Liver (tissue), 9 donors: ENCODE data around the gene LPCAT1. TPM values are rescaled to one million over a fixed set of nuclear protein-coding genes. Genes with fewer than 3 reads are reported as not detected.

Source experiments
- DNase-seq: peaks from one replicate; pipeline ENCODE4 v3.0.0-alpha.2; 2017; ENCODE audit warnings: low spot score
- H3K27ac ChIP-seq, 2 donors: one replicate each; pipeline ENCODE4 v1.7.0; 2013; ENCODE audit warnings: inconsistent platforms in 2 of 2, low read length in 2 of 2, control low read depth in 1 of 2, low read depth in 1 of 2, mild to moderate bottlenecking in 1 of 2
- H3K27me3 ChIP-seq, 4 donors: one replicate each; pipeline versions ENCODE4 v1.6.1 to v1.7.0; 2013; ENCODE audit warnings: low read length in 3 of 4, inconsistent platforms in 1 of 4, mild to moderate bottlenecking in 1 of 4, moderate library complexity in 1 of 4; ENCODE audit not compliant: control insufficient read depth in 4 of 4, insufficient read depth in 4 of 4
- H3K36me3 ChIP-seq, 4 donors: one replicate each; pipeline versions ENCODE4 v1.6.1 to v1.7.0; 2013; ENCODE audit warnings: low read length in 3 of 4, mild to moderate bottlenecking in 3 of 4, low read depth in 1 of 4, moderate library complexity in 1 of 4; ENCODE audit not compliant: control insufficient read depth in 4 of 4, insufficient read depth in 3 of 4
- H3K4me1 ChIP-seq, 4 donors: one replicate each; pipeline versions ENCODE4 v1.6.1 to v1.7.0; 2013; ENCODE audit warnings: low read length in 3 of 4, mild to moderate bottlenecking in 3 of 4, moderate library complexity in 1 of 4; ENCODE audit not compliant: control insufficient read depth in 4 of 4, insufficient read depth in 4 of 4
- H3K4me3 ChIP-seq, 3 donors: one replicate each; pipeline versions ENCODE4 v1.6.1 to v1.7.0; 2013; ENCODE audit warnings: low read length in 3 of 3, control low read depth in 1 of 3, low read depth in 1 of 3, mild to moderate bottlenecking in 1 of 3
- H3K9ac ChIP-seq, 2 donors: one replicate each; pipeline ENCODE4 v1.7.0; 2013; ENCODE audit warnings: low read length in 2 of 2, mild to moderate bottlenecking in 2 of 2, moderate library complexity in 2 of 2, control low read depth in 1 of 2, low read depth in 1 of 2
- H3K9me3 ChIP-seq, 4 donors: one replicate each; pipeline versions ENCODE4 v1.6.1 to v1.7.0; 2013; ENCODE audit warnings: low read length in 3 of 4; ENCODE audit not compliant: control insufficient read depth in 4 of 4
- ATF3 ChIP-seq: IDR thresholded peaks from 2 replicates; pipeline ENCODE4 v1.6.1; 2016; ENCODE audit warnings: antibody characterized with exemption
- CTCF ChIP-seq: fragments of 150-350 bp; IDR thresholded peaks from 2 replicates; pipeline ENCODE4 v1.5.1; 2017; ENCODE audit warnings: improper control_type of control experiment, low read depth, low read length; ENCODE audit not compliant: missing input control
- EGR1 ChIP-seq, 2 donors: IDR thresholded peaks; 2 replicates each; pipeline ENCODE4 v1.6.1; 2016 to 2018; ENCODE audit warnings: antibody characterized with exemption in 2 of 2, low read depth in 2 of 2
- FOXA2 ChIP-seq: IDR thresholded peaks from 2 replicates; pipeline ENCODE4 v1.6.1; 2016; ENCODE audit warnings: antibody characterized with exemption
- GABPA ChIP-seq, 2 donors: IDR thresholded peaks in 1 of 2; conservative IDR thresholded peaks in 1 of 2; 2 replicates each; pipeline ENCODE4 v1.6.1; 2016; ENCODE audit warnings: antibody characterized with exemption in 2 of 2, mild to moderate bottlenecking in 1 of 2, moderate library complexity in 1 of 2
- HNF4A ChIP-seq, 2 donors: conservative IDR thresholded peaks; 2 replicates each; pipeline ENCODE4 v1.6.1; 2016; ENCODE audit warnings: antibody characterized with exemption in 2 of 2, mild to moderate bottlenecking in 2 of 2
- HNF4G ChIP-seq: IDR thresholded peaks from 2 replicates; pipeline ENCODE4 v1.6.1; 2016; ENCODE audit warnings: antibody characterized with exemption
- JUND ChIP-seq, 2 donors: IDR thresholded peaks; 2 replicates each; pipeline ENCODE4 v1.6.1; 2016; ENCODE audit warnings: antibody characterized with exemption in 2 of 2
- MAX ChIP-seq: IDR thresholded peaks from 2 replicates; pipeline ENCODE4 v1.6.1; 2016; ENCODE audit warnings: antibody characterized with exemption
- NR2F2 ChIP-seq: IDR thresholded peaks from 2 replicates; pipeline ENCODE4 v1.6.1; 2016; ENCODE audit warnings: antibody characterized with exemption
- RAD21 ChIP-seq, 2 donors: IDR thresholded peaks; 2 replicates each; pipeline ENCODE4 v1.6.1; 2016; ENCODE audit warnings: antibody characterized with exemption in 2 of 2, mild to moderate bottlenecking in 2 of 2
- REST ChIP-seq: IDR thresholded peaks from 2 replicates; pipeline ENCODE4 v1.6.1; 2016; ENCODE audit warnings: antibody characterized with exemption, mild to moderate bottlenecking
- RXRA ChIP-seq, 2 donors: IDR thresholded peaks; 2 replicates each; pipeline ENCODE4 v1.6.1; 2017 to 2018; ENCODE audit warnings: antibody characterized with exemption in 2 of 2, mild to moderate bottlenecking in 1 of 2
- SP1 ChIP-seq: IDR thresholded peaks from 2 replicates; pipeline ENCODE4 v1.6.1; 2018; ENCODE audit warnings: antibody characterized with exemption, mild to moderate bottlenecking
- YY1 ChIP-seq: IDR thresholded peaks from 2 replicates; pipeline ENCODE4 v1.6.1; 2016; ENCODE audit warnings: antibody characterized with exemption, mild to moderate bottlenecking
- ZBTB33 ChIP-seq: IDR thresholded peaks from 2 replicates; pipeline ENCODE4 v1.6.1; 2016; ENCODE audit warnings: antibody characterized with exemption
- WGBS: extraction: QIAGEN DNeasy Blood & Tissue Kit; methylation state at CpG from one replicate; pipeline ENCODE4 v1.1.7; 2013; 5-methylcytosine and 5-hydroxymethylcytosine counted together
- polyA plus RNA-seq, 2 donors: library from polyadenylated mRNA; stranded (reverse) in 1 of 2; unstranded in 1 of 2; fragments of 200-250 nt in 1 of 2; fragments of >200 nt in 1 of 2; fragmentation: Nextera tagmentation in 1 of 2; extraction: Ambion mirVana in 1 of 2; gene quantifications; one replicate each; pipeline versions ENCODE4 v1.2.1 to v1.2.3, GENCODE V29; 2013 to 2015
- total RNA-seq, 2 donors: library from RNA; depleted of rRNA; stranded (reverse); fragments of >200 nt; gene quantifications; one replicate each; pipeline ENCODE4 v1.2.3, GENCODE V29; 2014
- donor health status: healthy.
- donor health status: healthy.
- donor health status: healthy.
- donor health status: healthy.
- donor health status: healthy.

Gene LPCAT1
- total and polyA plus RNA-seq, 4 donors = 1.5 to 12.8 (median 9.9) TPM

- 7% methylated on average over 92 of the region's 92 CpGs for WGBS
- Histone ChIP-seq H3K4me1 (peaks cover 6 to 11% (median 8%) of the 10 kb centered on the region in 4 donors), H3K27ac (no peak overlapping the region), H3K9me3 (peaks cover 0 to 2% (median 0%) of the 10 kb centered on the region in 4 donors), H3K4me3 (peak overlapping the region in 1 of 3 donors; percentile 17), H3K36me3 (no peaks in the 10 kb centered on the region), H3K27me3 (peaks cover 0 to 21% (median 13%) of the 10 kb centered on the region in 4 donors), H3K9ac (no peak overlapping the region)
- TF ChIP-seq ATF3 (no peak), YY1 (no peak), GABPA (IDR thresholded peaks at IDR 0.05 in 1 of 2, conservative IDR thresholded peaks at IDR 0.05 in 1 of 2) (no peak), RXRA (IDR thresholded peaks at IDR 0.05) (no peak), REST (no peak), SP1 (no peak), FOXA2 (no peak), HNF4A (conservative IDR thresholded peaks at IDR 0.05) (no peak), CTCF (no peak), ZBTB33 (no peak)
- no peak for DNase-seq
These were observed 77.8 kb downstream of the LPCAT1 start for GRCh38 chr5:1445689-1446601.

GRCh38 chr5:1445313-1445688 lies 78.5 kb downstream of the LPCAT1 start, which contains the start of gene SLC6A3:
Gene SLC6A3, minus strand, starts transcription at chr5:1445440. Its CDS starts 2,243 bp downstream, at chr5:1443197.
- Histone ChIP-seq H3K4me3 (peak within 1 kb of the TSS in 1 of 3 donors; percentile 17), H3K27me3 (peaks cover 0 to 21% (median 13%) of the 10 kb centered on the region in 4 donors), H3K9ac (no peak within 1 kb of the TSS), H3K9me3 (peaks cover 0 to 4% (median 0%) of the 10 kb centered on the region in 4 donors), H3K27ac (no peak within 1 kb of the TSS), H3K4me1 (peaks cover 6 to 11% (median 8%) of the 10 kb centered on the region in 4 donors), H3K36me3 (no peaks in the 10 kb centered on the region)
- DNase-seq = peak; percentile 47
- 4% methylated on average over 52 of the region's 52 CpGs for WGBS
- no peak for TF ChIP-seq GABPA (IDR thresholded peaks at IDR 0.05 in 1 of 2, conservative IDR thresholded peaks at IDR 0.05 in 1 of 2)
- no peak for TF ChIP-seq HNF4G
- TF ChIP-seq REST = no peak
- TF ChIP-seq JUND (IDR thresholded peaks at IDR 0.05) = no peak
- TF ChIP-seq FOXA2 = no peak
- no peak for TF ChIP-seq ATF3
- no peak for TF ChIP-seq NR2F2
- no peak for TF ChIP-seq YY1
- TF ChIP-seq MAX = no peak
- TF ChIP-seq SP1 = no peak
- TF ChIP-seq RAD21 (IDR thresholded peaks at IDR 0.05) = no peak
- TF ChIP-seq EGR1 (IDR thresholded peaks at IDR 0.05; ENCODE audit: low read depth in 2 of 2) = no peak
